HepG2 (cell line): ENCODE results near the gene SLC16A3. TPM values are rescaled to one million over a fixed set of nuclear protein-coding genes. Genes with fewer than 3 reads are reported as not detected.

Source experiments
- CBX2 ChIP-seq, 2 experiments: fragments of 200-600 bp in 1 of 2; sonication (generic); formaldehyde crosslinking in 1 of 2; IDR thresholded peaks; 2 replicates each; pipeline versions ENCODE4 v1.7.0 to v1.8.1; 2018 to 2022; ENCODE audit warnings: low read depth in 2 of 2, low read length in 1 of 2, mild to moderate bottlenecking in 1 of 2, missing genetic modification reagents in 1 of 2
- CCAR2 ChIP-seq: fragments of 200-400 bp; formaldehyde crosslinking; optimal IDR thresholded peaks from 2 replicates; pipeline ENCODE3; 2018; ENCODE audit warnings: low read depth, mild to moderate bottlenecking, low read length, moderate library complexity
- CHD2 ChIP-seq: IDR thresholded peaks from 2 replicates; pipeline ENCODE4 v1.6.1; 2011; ENCODE audit warnings: low read depth, low read length, improper control_type of control experiment
- MED13 ChIP-seq: sonication (generic); formaldehyde crosslinking; IDR thresholded peaks from 2 replicates; pipeline ENCODE4 v1.5.0; 2020; ENCODE audit warnings: missing genetic modification reagents
- MZF1 ChIP-seq: sonication (generic); formaldehyde crosslinking; IDR thresholded peaks from 2 replicates; pipeline ENCODE4 v1.8.1; 2023; ENCODE audit warnings: mild to moderate bottlenecking, missing genetic modification reagents, borderline replicate concordance
- NFATC3 ChIP-seq: sonication (generic); formaldehyde crosslinking; IDR thresholded peaks from 2 replicates; pipeline ENCODE4 v1.5.1; 2020; ENCODE audit warnings: mild to moderate bottlenecking, missing genetic modification reagents
- NRL ChIP-seq: sonication (generic); formaldehyde crosslinking; IDR thresholded peaks from 2 replicates; pipeline ENCODE4 v1.5.0; 2020; ENCODE audit warnings: missing genetic modification reagents, mild to moderate bottlenecking, moderate library complexity, borderline replicate concordance
- PHF8 ChIP-seq: sonication (generic); formaldehyde crosslinking; IDR thresholded peaks from 2 replicates; pipeline ENCODE4 v1.5.0; 2020; ENCODE audit warnings: missing genetic modification reagents
- PPARG ChIP-seq: conservative IDR thresholded peaks from 2 replicates; pipeline ENCODE4 v1.6.1; 2016; ENCODE audit warnings: missing biosample characterization, missing genetic modification reagents
- RBFOX2 ChIP-seq: fragments of 200-400 bp; formaldehyde crosslinking; IDR thresholded peaks from 2 replicates; pipeline ENCODE4 v1.6.1; 2017; ENCODE audit warnings: low read depth, mild to moderate bottlenecking, low read length
- U2AF1 ChIP-seq: fragments of 200-400 bp; formaldehyde crosslinking; optimal IDR thresholded peaks from 2 replicates; pipeline ENCODE3; 2017; ENCODE audit warnings: mild to moderate bottlenecking, low read depth, low read length
- ZNF264 ChIP-seq: sonication (generic); formaldehyde crosslinking; IDR thresholded peaks from 2 replicates; pipeline ENCODE4 v1.4.0; 2020; ENCODE audit warnings: missing genetic modification reagents
- ZNF296 ChIP-seq: sonication (generic); formaldehyde crosslinking; conservative IDR thresholded peaks from 2 replicates; pipeline ENCODE4 v1.5.0; 2020; ENCODE audit warnings: mild to moderate bottlenecking, missing genetic modification reagents
- ZNF30 ChIP-seq: sonication (generic); formaldehyde crosslinking; IDR thresholded peaks from 2 replicates; pipeline ENCODE4 v1.5.0; 2020; ENCODE audit warnings: mild to moderate bottlenecking, missing genetic modification reagents
- ZNF383 ChIP-seq: sonication (generic); formaldehyde crosslinking; IDR thresholded peaks from 2 replicates; pipeline ENCODE4 v1.4.0; 2020; ENCODE audit warnings: missing genetic modification reagents, mild to moderate bottlenecking, borderline replicate concordance
- ZNF510 ChIP-seq: sonication (generic); formaldehyde crosslinking; IDR thresholded peaks from 2 replicates; pipeline ENCODE4 v1.4.0; 2020; ENCODE audit warnings: low read depth, mild to moderate bottlenecking, missing genetic modification reagents
- ZNF782 ChIP-seq: sonication (generic); formaldehyde crosslinking; IDR thresholded peaks from 2 replicates; pipeline ENCODE4 v1.4.0; 2020; ENCODE audit warnings: missing genetic modification reagents, mild to moderate bottlenecking, borderline replicate concordance
- ZNF790 ChIP-seq: sonication (generic); formaldehyde crosslinking; IDR thresholded peaks from 2 replicates; pipeline ENCODE4 v1.8.0; 2022; ENCODE audit warnings: missing genetic modification reagents, mild to moderate bottlenecking, borderline replicate concordance
- polyA plus RNA-seq, 8 experiments: library from polyadenylated mRNA; depleted of rRNA in 3 of 8; stranded (reverse) in 7 of 8; unstranded in 1 of 8; fragments of >200 nt; fragmentation: Illumina TruSeq in 4 of 8; extraction: Trizol in 4 of 8; gene quantifications; 2 replicates each; pipeline versions ENCODE4 v1.2.1 to v1.2.3, GENCODE V29; 2011 to 2016; ENCODE audit warnings: low read depth in 4 of 8, missing spikeins in 1 of 8, mixed read lengths in 1 of 8; ENCODE audit not compliant: insufficient read depth in 1 of 8
- total RNA-seq, 5 experiments: library from RNA; depleted of rRNA; stranded (reverse); fragments of >200 nt; fragmentation: Illumina TruSeq; extraction: Trizol; gene quantifications; 2 replicates each; pipeline ENCODE4 v1.2.3, GENCODE V29; 2016; ENCODE audit warnings: low read depth in 1 of 5
- TF ChIP-seq, protein P1 (sequence below): sonication (generic); formaldehyde crosslinking; IDR thresholded peaks from 2 replicates; pipeline ENCODE4 v1.4.0; 2020; ENCODE audit warnings: missing genetic modification reagents, borderline replicate concordance
- TF ChIP-seq, protein P2 (sequence below): sonication (generic); formaldehyde crosslinking; IDR thresholded peaks from 2 replicates; pipeline ENCODE4 v1.8.0; 2022; ENCODE audit warnings: mild to moderate bottlenecking, missing genetic modification reagents, borderline replicate concordance
- TF ChIP-seq, protein P3 (sequence below): sonication (generic); formaldehyde crosslinking; IDR thresholded peaks from 2 replicates; pipeline ENCODE4 v1.5.0; 2020; ENCODE audit warnings: mild to moderate bottlenecking, missing genetic modification reagents

The SLC16A3 gene
- total and polyA plus RNA-seq, 2 of the 13 experiments (the other 11 are each of a cell fraction or from before 2014, with no cell fraction given) = 242 to 349 TPM

DNA sequence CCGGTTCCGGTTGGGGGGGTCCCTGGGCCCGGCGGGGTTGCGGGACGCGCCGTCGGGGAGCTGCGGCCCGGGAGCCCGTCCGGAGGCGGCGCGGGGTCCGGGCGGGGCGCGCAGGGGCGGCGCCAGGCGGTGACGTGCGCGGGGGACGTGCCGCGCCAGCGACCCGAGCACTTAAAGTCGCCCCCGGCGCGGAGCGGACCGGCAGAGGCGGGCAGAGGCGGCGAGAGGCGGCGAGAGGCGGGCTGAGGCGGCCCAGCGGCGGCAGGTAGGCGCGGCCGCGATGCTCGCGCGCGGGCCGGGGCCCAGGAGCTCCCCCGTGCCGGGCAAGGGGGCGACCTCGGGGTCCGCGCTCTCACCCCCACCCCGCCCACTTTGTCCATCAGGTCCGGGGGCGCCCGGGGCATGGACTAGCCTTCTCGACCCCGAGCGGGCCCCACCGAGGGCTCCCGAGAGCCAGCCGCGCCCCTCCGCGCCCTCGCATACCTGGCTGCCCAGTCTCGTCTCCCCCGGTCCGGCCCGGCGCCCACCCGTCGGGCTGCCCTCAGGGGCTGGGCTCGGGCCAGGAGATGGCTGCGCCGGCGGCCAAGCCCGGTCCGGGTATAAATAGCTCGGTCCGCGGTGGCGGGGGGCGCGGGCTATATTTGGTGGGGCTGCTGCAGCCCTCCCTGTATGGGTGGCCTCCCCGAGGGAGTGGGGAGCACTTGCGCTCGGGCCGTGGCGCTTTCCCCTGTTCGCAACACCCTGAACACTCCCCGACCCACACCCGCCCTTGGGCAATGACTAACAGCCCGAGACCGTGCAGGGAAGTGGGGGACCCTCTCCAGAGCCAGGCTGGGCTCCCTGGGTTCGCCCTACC is at the start of gene SLC16A3 (continued):
- TF ChIP-seq MZF1 (CRISPR knock-in tag) (peak; percentile 83; the same call in 1 of the 2 replicates), CCAR2 (no peak), ZNF790 (CRISPR knock-in tag) (no peak), PHF8 (CRISPR knock-in tag) (no peak; the same call in 1 of the 2 replicates), ZNF510 (CRISPR knock-in tag) (peak; percentile 54; the same call in 1 of the 2 replicates), NFATC3 (CRISPR knock-in tag) (no peak; the same call in 1 of the 2 replicates), NRL (CRISPR knock-in tag) (no peak), ZNF30 (CRISPR knock-in tag) (no peak), RBFOX2 (peak; percentile 83), ZNF264 (CRISPR knock-in tag) (peak; percentile 33; the same call in 1 of the 2 replicates), MED13 (no peak; the same call in 1 of the 2 replicates), CBX2 (IDR thresholded peaks at IDR 0.05; ENCODE audit: low read depth, low read length) (no peak), CBX2 (CRISPR knock-in tag; IDR thresholded peaks at IDR 0.05; ENCODE audit: low read depth) (no peak), PPARG (CRISPR knock-in tag) (no peak), ZNF296 (CRISPR knock-in tag) (no peak), ZNF383 (CRISPR knock-in tag) (no peak), U2AF1 (no peak), ZNF782 (no peak), CHD2 (no peak)
- TF ChIP-seq, protein P1, sequence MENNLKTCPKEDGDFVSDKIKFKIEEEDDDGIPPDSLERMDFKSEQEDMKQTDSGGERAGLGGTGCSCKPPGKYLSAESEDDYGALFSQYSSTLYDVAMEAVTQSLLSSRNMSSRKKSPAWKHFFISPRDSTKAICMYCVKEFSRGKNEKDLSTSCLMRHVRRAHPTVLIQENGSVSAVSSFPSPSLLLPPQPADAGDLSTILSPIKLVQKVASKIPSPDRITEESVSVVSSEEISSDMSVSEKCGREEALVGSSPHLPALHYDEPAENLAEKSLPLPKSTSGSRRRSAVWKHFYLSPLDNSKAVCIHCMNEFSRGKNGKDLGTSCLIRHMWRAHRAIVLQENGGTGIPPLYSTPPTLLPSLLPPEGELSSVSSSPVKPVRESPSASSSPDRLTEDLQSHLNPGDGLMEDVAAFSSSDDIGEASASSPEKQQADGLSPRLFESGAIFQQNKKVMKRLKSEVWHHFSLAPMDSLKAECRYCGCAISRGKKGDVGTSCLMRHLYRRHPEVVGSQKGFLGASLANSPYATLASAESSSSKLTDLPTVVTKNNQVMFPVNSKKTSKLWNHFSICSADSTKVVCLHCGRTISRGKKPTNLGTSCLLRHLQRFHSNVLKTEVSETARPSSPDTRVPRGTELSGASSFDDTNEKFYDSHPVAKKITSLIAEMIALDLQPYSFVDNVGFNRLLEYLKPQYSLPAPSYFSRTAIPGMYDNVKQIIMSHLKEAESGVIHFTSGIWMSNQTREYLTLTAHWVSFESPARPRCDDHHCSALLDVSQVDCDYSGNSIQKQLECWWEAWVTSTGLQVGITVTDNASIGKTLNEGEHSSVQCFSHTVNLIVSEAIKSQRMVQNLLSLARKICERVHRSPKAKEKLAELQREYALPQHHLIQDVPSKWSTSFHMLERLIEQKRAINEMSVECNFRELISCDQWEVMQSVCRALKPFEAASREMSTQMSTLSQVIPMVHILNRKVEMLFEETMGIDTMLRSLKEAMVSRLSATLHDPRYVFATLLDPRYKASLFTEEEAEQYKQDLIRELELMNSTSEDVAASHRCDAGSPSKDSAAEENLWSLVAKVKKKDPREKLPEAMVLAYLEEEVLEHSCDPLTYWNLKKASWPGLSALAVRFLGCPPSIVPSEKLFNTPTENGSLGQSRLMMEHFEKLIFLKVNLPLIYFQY = no peak; the same call in 1 of the 2 replicates
- TF ChIP-seq, protein P2, sequence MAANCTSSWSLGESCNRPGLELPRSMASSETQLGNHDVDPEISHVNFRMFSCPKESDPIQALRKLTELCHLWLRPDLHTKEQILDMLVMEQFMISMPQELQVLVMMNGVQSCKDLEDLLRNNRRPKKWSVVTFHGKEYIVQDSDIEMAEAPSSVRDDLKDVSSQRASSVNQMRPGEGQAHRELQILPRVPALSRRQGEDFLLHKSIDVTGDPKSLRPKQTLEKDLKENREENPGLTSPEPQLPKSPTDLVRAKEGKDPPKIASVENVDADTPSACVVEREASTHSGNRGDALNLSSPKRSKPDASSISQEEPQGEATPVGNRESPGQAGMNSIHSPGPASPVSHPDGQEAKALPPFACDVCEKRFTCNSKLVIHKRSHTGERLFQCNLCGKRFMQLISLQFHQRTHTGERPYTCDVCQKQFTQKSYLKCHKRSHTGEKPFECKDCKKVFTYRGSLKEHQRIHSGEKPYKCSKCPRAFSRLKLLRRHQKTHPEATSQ = no peak
- TF ChIP-seq, protein P3, sequence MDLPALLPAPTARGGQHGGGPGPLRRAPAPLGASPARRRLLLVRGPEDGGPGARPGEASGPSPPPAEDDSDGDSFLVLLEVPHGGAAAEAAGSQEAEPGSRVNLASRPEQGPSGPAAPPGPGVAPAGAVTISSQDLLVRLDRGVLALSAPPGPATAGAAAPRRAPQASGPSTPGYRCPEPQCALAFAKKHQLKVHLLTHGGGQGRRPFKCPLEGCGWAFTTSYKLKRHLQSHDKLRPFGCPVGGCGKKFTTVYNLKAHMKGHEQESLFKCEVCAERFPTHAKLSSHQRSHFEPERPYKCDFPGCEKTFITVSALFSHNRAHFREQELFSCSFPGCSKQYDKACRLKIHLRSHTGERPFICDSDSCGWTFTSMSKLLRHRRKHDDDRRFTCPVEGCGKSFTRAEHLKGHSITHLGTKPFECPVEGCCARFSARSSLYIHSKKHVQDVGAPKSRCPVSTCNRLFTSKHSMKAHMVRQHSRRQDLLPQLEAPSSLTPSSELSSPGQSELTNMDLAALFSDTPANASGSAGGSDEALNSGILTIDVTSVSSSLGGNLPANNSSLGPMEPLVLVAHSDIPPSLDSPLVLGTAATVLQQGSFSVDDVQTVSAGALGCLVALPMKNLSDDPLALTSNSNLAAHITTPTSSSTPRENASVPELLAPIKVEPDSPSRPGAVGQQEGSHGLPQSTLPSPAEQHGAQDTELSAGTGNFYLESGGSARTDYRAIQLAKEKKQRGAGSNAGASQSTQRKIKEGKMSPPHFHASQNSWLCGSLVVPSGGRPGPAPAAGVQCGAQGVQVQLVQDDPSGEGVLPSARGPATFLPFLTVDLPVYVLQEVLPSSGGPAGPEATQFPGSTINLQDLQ = no peak
